Endodermal cell (in vitro differentiated cells): ENCODE results near the gene GMPR2. TPM values are rescaled to one million over a fixed set of nuclear protein-coding genes. Genes with fewer than 3 reads are reported as not detected.
"Not testable (repeated sequence)": the region's sequence is repeated elsewhere in the genome, so short reads cannot be mapped to it uniquely, and the experiment has no call there.

Experiments
- DNase-seq: peaks from one replicate; pipeline ENCODE4 v3.0.0-alpha.2; 2017
- H3K27ac ChIP-seq: 2 replicates; pipeline ENCODE4 v1.5.1; 2013; ENCODE audit warnings: mild to moderate bottlenecking, low read depth, low read length, moderate library complexity
- H3K27me3 ChIP-seq: 2 replicates; pipeline ENCODE4 v1.6.1; 2013; ENCODE audit warnings: mild to moderate bottlenecking, low read length, moderate library complexity; ENCODE audit not compliant: insufficient read depth, control insufficient read depth, poor library complexity, severe bottlenecking
- H3K36me3 ChIP-seq: 2 replicates; pipeline ENCODE4 v1.7.0; 2013; ENCODE audit warnings: mild to moderate bottlenecking, low read length, moderate library complexity; ENCODE audit not compliant: control insufficient read depth, insufficient read depth
- H3K4me1 ChIP-seq: one replicate; pipeline ENCODE4 v1.7.0; 2013; ENCODE audit warnings: low read length; ENCODE audit not compliant: control insufficient read depth, insufficient read depth
- H3K4me3 ChIP-seq: 2 replicates; pipeline ENCODE4 v1.5.1; 2013; ENCODE audit warnings: mild to moderate bottlenecking, low read length, moderate library complexity
- H3K9ac ChIP-seq: 2 replicates; pipeline ENCODE4 v1.6.1; 2013; ENCODE audit warnings: mild to moderate bottlenecking, low read length, moderate library complexity; ENCODE audit not compliant: poor library complexity, severe bottlenecking; ENCODE audit errors: extremely low read depth
- H3K9me3 ChIP-seq: 2 replicates; pipeline ENCODE4 v1.6.1; 2013; ENCODE audit warnings: mild to moderate bottlenecking, low read length, moderate library complexity; ENCODE audit not compliant: control insufficient read depth
- H3K27ac Mint-ChIP-seq: 2 replicates; pipeline ENCODE4 v1.8.0; 2020; ENCODE audit warnings: mixed read lengths
- H3K27me3 Mint-ChIP-seq: 2 replicates; pipeline ENCODE4 v1.8.0; 2021; ENCODE audit warnings: mild to moderate bottlenecking, mixed read lengths; ENCODE audit not compliant: insufficient read depth
- H3K36me3 Mint-ChIP-seq: 2 replicates; pipeline ENCODE4 v1.8.0; 2020; ENCODE audit warnings: low read depth, mixed read lengths
- H3K4me1 Mint-ChIP-seq: 2 replicates; pipeline ENCODE4 v1.8.0; 2020; ENCODE audit warnings: mixed read lengths
- H3K4me3 Mint-ChIP-seq: 2 replicates; pipeline ENCODE4 v1.8.0; 2020; ENCODE audit warnings: mild to moderate bottlenecking, moderate library complexity, mixed read lengths
- H3K9me3 Mint-ChIP-seq: 2 replicates; pipeline ENCODE4 v1.8.0; 2020; ENCODE audit warnings: mild to moderate bottlenecking, mixed read lengths
- whole genome bisulfite sequencing, 2 experiments: methylation state at CpG; one replicate each; pipeline versions ENCODE4 v1.1.5 to v1.1.7; 2013; ENCODE audit warnings: missing lambda C conversion rate in 2 of 2, mixed read lengths in 1 of 2; ENCODE audit not compliant: insufficient coverage in 1 of 2, insufficient read length in 1 of 2; 5-methylcytosine and 5-hydroxymethylcytosine counted together
- total RNA-seq, 2 donors: library from RNA; stranded (reverse); fragmentation: NEBNext Ultra II Directional in 1 of 2; extraction: Animal tissue kit (Norgen Biotek cat#: 25700) in 1 of 2; gene quantifications; 2 replicates in 1 of 2; 3 replicates in 1 of 2; pipeline ENCODE4 v1.2.1, GENCODE V29; 2021
- TF ChIP-seq, protein P1 (sequence below): fragments of 200-600 bp; sonication (generic); conservative IDR thresholded peaks from 2 replicates; pipeline ENCODE4 v1.5.0; 2021; ENCODE audit warnings: antibody characterized with exemption, mild to moderate bottlenecking

GMPR2 gene
- total RNA-seq, 2 donors from 2014 or later, result 56.1 to 63.1 TPM

DNA sequence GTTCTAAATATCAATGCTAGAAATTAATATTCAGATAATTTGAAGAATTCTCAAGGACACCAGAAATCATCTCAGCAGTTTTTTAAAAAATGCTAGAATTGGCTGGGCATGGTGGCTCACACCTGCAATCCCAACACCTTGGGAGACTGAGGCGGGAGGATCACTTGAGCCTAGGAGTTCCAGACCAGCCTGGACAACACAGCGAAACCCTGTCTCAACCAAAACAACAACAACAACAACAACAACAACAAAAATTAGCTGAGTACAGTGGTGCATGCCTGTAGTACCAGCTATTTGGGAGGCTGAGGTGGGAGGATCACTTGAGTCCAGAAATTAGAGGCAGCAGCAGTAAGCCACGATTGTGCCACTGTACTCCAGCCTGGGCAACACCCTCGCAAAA, 13.6 kb upstream of the GMPR2 start:
- Mint-ChIP-seq H3K27ac (no peak overlapping the region), H3K4me3 (no peak overlapping the region), H3K9me3 (no peaks in the 10 kb centered on the region), H3K27me3 (no peaks in the 10 kb centered on the region), H3K36me3 (peaks cover 9% of the 10 kb centered on the region), H3K4me1 (peaks cover 10% of the 10 kb centered on the region)
- Histone ChIP-seq H3K4me1 (no peaks in the 10 kb centered on the region), H3K27ac (no peak overlapping the region), H3K36me3 (peaks cover 15% of the 10 kb centered on the region), H3K9ac (no peak overlapping the region), H3K27me3 (no peaks in the 10 kb centered on the region), H3K4me3 (no peak overlapping the region), H3K9me3 (no peaks in the 10 kb centered on the region)
- WGBS, 2 experiments, result 92% methylated on average over 3 of the region's 4 CpGs; no CpG with 5 or more reads in 1 of the 2 experiments
- DNase-seq, result no peak
- TF ChIP-seq, protein P1, sequence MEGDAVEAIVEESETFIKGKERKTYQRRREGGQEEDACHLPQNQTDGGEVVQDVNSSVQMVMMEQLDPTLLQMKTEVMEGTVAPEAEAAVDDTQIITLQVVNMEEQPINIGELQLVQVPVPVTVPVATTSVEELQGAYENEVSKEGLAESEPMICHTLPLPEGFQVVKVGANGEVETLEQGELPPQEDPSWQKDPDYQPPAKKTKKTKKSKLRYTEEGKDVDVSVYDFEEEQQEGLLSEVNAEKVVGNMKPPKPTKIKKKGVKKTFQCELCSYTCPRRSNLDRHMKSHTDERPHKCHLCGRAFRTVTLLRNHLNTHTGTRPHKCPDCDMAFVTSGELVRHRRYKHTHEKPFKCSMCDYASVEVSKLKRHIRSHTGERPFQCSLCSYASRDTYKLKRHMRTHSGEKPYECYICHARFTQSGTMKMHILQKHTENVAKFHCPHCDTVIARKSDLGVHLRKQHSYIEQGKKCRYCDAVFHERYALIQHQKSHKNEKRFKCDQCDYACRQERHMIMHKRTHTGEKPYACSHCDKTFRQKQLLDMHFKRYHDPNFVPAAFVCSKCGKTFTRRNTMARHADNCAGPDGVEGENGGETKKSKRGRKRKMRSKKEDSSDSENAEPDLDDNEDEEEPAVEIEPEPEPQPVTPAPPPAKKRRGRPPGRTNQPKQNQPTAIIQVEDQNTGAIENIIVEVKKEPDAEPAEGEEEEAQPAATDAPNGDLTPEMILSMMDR, result no peak

- H3K27me3 ChIP-seq, result no peaks in the 10 kb centered on the region
- H3K27ac Mint-ChIP-seq, result no peak overlapping the region
- TF ChIP-seq, protein P1, result no peak
- no peak overlapping the region for H3K4me3 Mint-ChIP-seq
- H3K36me3 Mint-ChIP-seq, result peaks cover 11% of the 10 kb centered on the region
- H3K9ac ChIP-seq, result no peak overlapping the region
- WGBS, 2 experiments, result 62% methylated on average over 3 of the region's 3 CpGs; no CpG with 5 or more reads in 1 of the 2 experiments
- no peak overlapping the region for H3K4me3 ChIP-seq
- no peak for DNase-seq
- H3K9me3 ChIP-seq, result no peaks in the 10 kb centered on the region
- peaks cover 18% of the 10 kb centered on the region for H3K36me3 ChIP-seq
- no peaks in the 10 kb centered on the region for H3K27me3 Mint-ChIP-seq
- no peaks in the 10 kb centered on the region for H3K9me3 Mint-ChIP-seq
- peaks cover 6% of the 10 kb centered on the region for H3K4me1 Mint-ChIP-seq
- H3K27ac ChIP-seq, result no peak overlapping the region
- H3K4me1 ChIP-seq, result no peaks in the 10 kb centered on the region
Measured at GRCh38 chr14:24219521-24219920, 13.2 kb upstream of the GMPR2 start.

- not testable (repeated sequence) for H3K27ac Mint-ChIP-seq, DNase-seq, H3K4me1 Mint-ChIP-seq, H3K27me3 ChIP-seq, H3K4me1 ChIP-seq, H3K9ac ChIP-seq, H3K4me3 ChIP-seq, H3K27me3 Mint-ChIP-seq, H3K9me3 Mint-ChIP-seq, H3K9me3 ChIP-seq, H3K4me3 Mint-ChIP-seq, H3K27ac ChIP-seq
- H3K36me3 ChIP-seq, result peaks cover 26% of the 10 kb centered on the region
- peaks cover 20% of the 10 kb centered on the region for H3K36me3 Mint-ChIP-seq
- WGBS, 2 experiments, result 96% methylated on average over 4 of the region's 4 CpGs; no CpG with 5 or more reads in 1 of the 2 experiments
Measured at GRCh38 chr14:24222987-24223386, 9.7 kb upstream of the GMPR2 start.

GRCh38 chr14:24224618-24225071, 8.1 kb upstream of the GMPR2 start:
- no peak overlapping the region for H3K4me3 Mint-ChIP-seq
- Histone ChIP-seq H3K9me3 (no peaks in the 10 kb centered on the region), H3K4me3 (no peak overlapping the region), H3K4me1 (no peaks in the 10 kb centered on the region), H3K27me3 (no peaks in the 10 kb centered on the region), H3K27ac (no peak overlapping the region), H3K36me3 (peaks cover 31% of the 10 kb centered on the region), H3K9ac (no peak overlapping the region)
- no peaks in the 10 kb centered on the region for H3K4me1 Mint-ChIP-seq
- 91 to 96% methylated on average over 7 of the region's 7 CpGs for WGBS, 2 experiments
- H3K36me3 Mint-ChIP-seq, result peaks cover 26% of the 10 kb centered on the region
- no peak for DNase-seq
- H3K9me3 Mint-ChIP-seq, result no peaks in the 10 kb centered on the region
- TF ChIP-seq, protein P1, result no peak
- H3K27ac Mint-ChIP-seq, result no peak overlapping the region
- no peaks in the 10 kb centered on the region for H3K27me3 Mint-ChIP-seq
